Kidney tubule cell (primary cell): ENCODE results near the gene LRRC52.

Source experiments
- DNase-seq: peaks from one replicate; pipeline ENCODE4 v3.0.0-alpha.2; 2018; ENCODE audit warnings: low spot score

The LRRC52 gene

DNA sequence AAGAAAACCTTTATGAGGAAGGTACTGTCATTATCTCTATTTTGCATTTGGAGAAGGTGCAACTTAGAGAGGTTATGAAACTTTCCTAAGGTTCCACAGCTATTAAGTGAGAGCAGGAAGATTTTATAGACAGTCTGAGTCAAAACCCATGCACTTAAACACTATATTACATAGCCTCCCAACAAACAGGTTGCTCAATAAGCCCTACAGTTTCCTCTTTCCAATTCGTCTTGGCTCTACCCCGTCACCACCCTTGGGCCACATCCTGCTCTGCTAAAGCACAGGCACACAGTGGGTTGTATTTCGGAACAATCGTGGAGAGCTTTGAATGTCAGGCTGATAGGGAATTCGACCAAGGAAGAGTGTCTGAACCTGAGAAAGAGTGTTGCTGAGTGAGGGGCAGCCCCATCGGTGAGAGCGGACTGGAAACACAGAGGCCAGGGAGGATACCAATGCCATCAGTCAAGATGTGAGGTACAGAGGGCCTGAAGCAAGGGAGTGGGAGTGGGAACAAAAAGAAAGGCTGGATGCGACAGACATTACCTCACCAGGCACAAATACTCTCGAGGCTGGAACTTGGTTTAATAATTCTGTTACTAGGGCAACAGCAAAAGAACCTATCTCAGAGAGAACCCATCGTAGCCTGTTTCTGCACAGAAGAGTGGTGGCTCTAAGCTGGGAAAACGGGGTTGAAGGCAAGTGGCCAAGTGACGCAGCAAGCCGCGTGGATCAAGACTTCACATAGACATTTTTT lies 6.3 kb upstream of the LRRC52 start:
- no peak for DNase-seq

DNA sequence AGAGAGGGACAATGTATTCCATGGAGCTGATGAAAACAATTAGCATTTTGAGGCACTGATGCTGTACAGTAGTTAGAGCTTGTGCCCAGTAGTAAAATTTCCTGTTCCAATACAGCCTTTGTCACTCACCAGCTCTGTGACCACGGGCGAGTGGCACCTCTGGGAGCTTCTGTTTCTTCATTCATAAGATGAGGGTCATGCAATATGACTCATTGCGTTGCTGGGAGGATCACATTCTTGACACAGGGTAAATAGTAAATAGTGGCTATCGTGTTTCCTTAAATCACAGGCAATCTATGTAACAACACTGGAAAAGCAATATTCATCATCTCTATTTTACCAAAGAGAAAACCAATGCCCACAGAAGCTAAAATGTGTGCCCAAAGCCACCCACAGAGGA lies 4.5 kb upstream of the LRRC52 start:
- DNase-seq = peak; percentile 45

DNA sequence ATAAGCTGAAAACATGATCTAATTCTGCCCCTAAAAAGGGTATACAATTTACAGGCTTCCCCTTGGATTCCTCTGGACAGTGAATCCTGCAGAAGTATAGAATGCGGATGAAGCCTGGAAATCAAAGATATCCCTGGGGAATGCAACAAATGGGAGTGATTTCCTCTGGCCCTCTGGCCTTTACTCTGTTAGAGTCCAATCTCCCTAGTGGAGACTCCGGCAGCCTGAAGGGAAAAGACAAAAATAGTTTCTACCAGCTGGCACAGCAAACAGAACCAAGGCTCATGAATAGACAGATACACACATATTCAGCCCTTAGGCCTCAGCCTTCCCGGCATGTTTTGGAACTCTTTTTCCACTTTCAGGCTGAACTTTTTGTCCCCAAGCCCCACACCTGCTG lies 3.9 kb upstream of the LRRC52 start:
- DNase-seq = no peak

DNA sequence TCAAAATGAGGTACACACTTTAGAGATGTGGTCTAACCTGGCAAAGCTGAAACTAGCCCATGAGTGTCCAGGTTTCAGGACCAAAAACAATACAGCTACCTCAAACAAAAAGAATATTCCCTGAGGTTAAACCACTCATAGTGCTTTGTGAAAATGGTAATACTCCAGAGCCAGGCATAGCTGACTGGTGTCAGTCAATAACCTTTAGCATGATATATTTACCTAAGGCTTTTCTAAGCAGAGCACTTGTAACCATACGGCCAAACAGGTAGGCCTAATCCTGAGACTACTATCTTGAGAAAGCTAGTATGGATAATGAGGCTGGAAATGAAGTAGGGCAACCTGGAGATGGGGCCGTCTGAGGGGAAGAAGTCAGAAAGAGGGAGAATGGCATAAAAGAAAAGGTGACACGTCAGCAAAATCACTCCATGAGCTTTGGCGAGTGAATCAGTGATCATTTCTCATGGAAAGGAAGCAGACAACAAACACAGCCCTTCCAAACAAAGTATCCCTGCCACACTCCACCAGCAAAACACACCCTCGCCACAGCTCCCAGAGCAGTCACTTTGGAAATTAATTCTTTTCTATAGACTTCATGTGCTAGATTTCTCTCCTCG lies 1.7 kb upstream of the LRRC52 start:
- DNase-seq = no peak

DNA sequence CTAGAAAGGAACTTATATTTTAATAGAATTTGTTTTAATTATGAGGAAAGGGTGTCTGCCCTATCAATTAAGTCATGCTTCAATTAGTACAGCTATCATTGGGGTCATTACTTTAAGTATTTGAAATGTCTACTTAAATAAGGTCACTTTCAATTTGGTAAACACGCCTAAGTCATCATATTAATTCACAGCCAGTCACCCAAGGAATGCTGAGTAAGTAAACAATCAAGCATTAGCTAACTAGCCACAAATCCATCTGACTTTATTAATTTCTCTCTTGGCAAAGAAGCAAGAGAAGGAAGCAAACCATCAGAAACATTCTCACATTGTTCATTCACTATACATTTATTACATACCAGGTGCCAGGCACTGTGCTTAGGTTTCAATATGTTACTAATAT lies 1.2 kb upstream of the LRRC52 start:
- peak; percentile 6 for DNase-seq

DNA sequence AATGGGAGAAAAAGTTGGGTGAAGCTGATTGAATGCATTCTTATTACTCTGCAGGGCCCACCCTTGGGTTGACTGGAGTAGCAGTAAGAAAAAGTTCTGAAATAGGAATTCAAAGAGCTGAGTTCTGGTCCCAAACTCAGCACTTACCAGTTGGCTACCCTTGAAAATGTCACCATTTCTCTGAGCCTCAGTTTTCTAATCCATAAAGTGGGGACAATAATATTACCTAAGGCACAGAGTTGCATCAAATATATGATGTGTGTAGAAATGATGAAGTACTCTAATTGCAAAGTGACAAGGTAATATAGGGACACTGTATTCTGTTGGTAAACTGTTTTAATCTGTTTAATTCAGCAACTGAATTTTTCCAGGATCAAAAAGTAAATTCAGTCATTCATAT lies 1.2 kb downstream of the LRRC52 start:
- DNase-seq = no peak

DNA sequence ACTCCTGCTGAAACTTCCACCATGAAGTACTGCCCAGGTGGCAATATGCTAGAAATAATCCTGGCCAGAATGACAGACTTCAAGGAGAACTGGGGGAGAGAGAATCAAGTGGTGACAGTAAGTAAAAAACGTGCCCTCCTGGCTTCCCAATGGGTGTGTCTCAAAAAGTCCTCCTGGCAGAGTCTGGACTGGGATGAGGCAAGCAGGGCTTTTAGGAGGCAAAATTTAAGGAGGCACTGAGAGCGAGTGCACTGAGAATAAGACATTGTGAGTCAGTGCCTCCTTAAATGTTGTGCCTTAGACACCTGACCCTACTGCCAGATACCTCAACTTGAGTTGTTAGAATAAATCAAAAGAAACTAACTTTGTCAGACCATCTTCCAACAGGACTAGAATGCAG lies 2.2 kb downstream of the LRRC52 start:
- DNase-seq = no peak

DNA sequence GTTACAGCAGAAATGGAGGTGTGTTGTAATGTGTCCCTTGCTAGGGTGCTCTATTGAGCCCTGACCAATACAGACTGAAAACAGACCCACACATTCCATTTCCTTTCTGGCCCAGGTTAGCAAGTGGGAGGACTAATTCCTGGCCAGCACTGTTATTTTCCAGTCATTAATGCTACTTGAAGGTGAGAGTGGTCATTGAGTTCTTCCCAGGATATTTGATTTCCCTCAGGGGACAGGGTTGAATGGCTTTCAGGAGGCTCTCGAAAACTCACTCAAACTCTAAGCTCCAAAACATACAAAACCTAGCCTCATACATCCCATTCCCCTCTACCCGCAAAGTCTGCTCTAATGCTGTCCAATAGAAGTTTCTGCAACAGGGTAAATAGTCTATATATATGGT lies 6.2 kb downstream of the LRRC52 start:
- no peak for DNase-seq

DNA sequence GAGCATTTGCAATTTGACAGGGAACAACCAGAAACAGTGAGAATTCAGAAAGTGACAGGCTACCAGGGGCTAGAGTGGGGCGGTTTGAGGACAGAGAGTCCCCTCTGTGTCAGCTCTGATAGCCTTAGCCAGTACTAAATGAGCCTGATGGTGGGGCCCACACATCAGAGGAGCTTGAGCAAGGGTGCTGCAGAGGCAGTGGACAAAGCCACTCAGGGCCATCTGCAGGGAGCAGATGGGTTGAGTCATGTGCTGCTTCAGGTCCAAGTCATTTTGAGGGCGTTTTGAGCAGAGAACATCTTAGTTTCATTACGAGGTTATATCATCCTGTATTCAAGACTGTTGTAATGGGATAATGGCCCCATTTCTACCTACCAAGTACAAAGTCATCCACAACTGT lies 7.7 kb downstream of the LRRC52 start:
- no peak for DNase-seq

DNA sequence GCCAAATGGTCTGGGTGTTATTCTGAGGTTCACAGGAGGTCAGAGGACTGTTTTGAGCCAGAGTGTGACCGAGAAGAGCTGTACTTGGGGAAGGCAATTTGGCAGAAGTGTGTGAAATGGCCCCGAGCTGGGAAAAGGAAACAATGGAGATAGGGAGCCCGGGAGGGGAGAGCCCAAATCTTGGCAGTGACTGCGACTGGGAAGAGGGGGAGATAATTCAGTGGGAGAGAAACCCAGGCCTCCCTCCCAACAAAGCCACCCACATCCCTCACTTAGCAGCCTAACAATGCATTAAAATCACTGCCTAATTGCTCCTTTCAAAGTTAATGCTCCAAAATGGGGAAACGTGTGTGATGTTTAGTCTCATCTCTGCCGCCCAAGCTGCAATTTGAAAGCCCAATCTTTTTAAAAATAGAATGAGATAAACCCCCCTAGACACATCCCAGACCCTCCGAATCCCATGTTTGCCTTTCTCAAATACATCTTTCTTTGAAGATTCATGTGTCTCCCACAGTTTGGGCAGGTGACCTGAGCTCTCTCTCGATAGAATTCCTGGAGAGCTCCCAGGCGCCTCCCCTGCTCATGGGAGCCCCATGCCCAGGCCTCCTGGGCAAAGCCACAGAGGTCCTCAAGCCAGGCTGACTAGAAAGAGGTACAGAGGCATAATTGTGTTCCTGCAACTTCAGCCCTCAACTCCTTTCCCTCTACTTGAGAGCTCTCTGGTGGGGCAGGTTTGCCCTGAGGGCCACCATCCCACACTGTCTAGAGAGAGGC lies 17.3 kb downstream of the LRRC52 start:
- DNase-seq = no peak

DNA sequence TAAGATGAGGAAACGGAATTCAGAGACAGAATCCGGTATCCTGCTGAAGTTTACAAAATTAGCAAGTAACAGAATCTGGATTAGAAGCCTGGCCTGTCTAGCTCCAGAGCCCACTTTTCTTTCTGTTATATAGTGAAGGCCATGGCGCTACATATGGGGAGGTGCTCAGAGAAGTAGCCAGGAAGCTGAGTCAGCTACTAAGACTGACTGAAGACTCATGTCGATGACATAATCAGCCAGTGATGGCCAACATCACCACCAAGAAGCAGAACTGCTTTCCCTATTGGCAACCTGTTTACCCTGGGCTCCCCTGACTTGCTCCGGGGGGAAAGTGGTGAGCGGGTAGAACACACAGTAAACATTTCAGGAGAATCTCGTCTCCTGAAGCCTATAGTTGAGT lies 18.8 kb downstream of the LRRC52 start:
- DNase-seq = peak; percentile 51

DNA sequence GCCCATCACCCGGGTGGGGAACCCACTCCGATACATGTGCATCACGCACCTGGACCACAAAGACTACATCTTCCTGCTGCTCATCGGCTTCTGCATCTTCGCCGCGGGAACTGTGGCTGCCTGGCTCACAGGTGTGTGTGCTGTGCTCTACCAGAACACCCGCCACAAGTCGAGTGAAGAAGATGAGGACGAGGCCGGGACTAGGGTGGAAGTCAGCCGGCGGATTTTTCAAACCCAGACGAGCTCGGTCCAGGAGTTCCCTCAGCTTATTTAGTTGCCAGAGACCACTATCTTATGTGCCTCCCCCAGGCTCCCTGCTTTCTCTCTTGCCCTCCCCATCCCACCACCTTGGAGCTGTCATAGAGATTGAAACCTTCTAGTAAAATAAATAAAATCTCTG lies 19.8 kb downstream of the LRRC52 start:
- no peak for DNase-seq

DNA sequence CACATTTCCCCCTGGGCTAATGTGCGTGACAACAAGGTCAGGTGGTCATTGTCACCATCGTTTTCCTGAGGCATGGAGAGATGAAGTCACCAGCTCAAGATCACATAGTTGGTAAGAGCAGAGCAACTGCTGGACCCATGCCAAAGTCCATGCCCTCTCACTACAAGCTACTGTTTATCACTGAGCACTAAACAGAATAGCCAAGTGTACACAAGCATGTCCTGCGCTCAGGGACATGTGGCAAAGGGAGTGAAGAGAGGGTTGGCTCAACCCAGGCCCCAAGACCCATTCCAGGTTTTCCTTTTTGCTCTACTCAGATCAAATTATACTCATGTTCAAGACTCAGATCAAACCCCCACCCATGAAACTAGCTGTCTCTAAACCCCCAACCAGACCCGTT lies 20.8 kb downstream of the LRRC52 start:
- no peak for DNase-seq

DNA sequence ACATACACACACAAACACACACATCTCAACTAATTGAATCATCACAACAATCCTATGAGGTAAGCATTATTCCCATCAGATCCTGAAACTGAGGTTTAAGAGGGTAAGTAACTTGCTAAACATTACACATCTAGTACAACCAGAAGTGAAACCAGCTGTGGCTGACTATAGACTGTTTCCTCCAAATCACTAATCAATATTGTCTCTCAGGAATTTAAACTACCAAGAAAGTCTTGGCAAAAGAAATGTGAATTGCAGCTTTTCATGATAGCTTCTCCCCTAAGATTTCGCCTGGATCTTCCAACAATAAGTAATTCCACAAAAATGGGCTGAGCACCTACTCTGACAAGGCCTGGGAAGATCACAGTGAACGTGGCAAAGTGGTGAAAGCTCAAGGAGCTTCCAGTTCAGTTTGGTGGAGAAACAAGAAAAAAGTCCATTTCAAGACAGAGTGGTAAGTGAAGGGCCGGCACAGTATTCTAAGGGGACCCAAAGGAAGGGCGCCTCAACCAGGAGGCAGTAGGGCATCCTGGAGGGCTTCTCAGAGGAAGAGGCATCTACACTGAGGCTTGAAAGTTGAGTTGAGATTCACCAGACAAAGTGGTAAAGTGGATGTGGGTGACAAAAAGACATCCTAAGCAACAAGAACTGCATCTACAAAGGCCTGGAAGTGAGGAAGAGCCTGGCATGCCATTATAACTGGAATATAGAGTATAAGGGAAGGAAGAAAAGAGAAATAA lies 22.1 kb downstream of the LRRC52 start:
- DNase-seq = no peak

DNA sequence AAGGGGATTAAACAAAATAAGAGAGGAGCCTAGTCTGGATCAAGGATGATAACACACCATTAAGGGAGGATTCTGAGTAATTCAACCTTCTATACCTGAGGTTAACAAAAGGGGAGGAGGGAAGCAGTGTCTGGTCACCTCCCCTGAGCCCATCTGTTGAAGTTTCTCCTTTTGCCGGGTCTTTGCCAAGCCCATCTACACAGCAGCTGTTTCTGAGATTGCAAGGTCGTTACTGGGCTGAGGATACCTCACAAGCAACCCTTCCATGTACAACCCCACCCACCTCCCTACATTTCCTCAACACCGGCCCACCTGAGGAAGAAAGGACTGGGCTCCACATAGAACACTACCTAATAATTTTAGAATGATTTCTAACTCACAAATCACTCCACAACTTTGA lies 26.3 kb downstream of the LRRC52 start:
- no peak for DNase-seq

DNA sequence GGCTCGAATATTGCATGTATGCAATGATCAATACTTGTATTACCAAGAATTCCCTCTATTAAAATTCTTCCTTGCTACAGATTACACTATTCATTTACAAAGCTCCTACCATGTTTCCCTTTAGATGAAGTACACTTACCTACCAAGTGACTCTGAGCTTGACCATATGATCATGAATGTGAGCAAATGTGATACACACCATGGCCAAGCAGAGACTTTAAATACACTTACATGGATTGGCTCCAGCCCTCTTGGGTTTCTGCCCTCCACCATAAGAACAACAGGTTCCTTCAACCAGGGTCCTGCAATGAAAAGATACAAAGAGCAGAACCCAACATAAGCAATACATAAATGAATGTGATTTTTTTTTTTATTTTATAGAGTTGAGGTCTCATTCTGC lies 30.0 kb downstream of the LRRC52 start:
- DNase-seq = no peak

DNA sequence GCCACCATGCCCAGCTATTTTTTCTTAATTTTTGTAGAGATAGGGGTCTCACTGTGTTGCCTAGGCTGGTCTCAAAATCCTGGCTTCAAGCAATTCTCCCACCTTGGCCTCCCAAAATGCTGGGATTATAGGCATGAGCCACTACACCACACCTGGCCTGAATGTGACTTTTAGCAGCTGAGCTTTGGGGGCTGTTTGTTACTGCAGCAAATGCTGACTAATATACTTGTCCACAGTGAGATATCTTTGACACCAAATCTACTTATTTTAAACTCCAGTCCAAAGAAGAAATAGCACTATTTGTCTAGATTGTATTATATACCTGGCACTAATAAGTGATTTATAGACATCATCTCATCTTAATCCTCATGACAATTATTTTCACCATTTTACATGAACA lies 30.5 kb downstream of the LRRC52 start:
- no peak for DNase-seq

DNA sequence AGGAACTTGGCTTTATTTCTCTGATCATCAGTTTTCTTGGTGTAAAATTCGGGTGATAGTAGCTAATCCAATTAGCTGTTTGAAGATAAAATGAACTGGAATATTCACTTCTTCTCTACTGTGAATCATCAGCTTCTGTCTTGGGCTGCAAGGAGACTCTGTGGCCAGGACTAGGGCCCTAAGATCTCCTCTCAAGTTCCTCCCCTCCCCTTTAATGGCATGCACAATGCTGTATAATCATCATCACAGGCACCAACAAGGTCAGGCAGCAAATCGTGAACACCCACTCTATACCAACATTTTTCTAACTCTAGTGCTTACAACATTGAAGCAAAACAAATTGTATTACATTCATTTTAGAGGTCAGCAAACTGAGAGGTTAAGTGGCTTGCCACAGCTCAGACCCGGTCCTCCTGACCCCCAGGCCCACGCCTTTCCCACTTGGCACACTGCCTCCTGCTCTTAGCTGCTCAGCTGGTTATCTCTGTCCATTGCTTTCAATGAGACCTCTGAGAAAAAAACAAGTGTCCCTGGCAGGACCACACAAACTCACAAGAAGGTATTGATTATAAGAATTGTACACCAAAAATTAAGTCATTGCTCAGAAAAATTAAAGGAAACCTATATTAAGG lies 31.8 kb downstream of the LRRC52 start:
- no peak for DNase-seq

DNA sequence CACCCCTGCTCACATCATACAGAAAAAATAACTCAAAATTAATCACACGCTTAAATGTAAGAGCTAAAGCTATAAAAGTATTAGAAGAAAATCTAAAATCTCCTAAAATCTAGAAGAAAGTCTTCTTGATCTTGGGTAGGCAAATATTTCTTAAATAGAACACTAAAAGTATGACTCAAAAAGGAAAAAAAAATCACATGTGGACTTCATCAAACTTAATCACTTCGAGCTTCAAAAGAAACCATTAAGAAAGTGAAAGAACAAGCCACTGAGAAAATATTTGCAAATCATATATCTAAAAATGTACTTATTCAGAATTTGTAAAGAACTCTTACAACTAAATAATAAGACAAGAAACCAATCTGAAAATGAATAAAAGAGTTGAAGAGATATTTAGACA lies 32.7 kb downstream of the LRRC52 start:
- no peak for DNase-seq

DNA sequence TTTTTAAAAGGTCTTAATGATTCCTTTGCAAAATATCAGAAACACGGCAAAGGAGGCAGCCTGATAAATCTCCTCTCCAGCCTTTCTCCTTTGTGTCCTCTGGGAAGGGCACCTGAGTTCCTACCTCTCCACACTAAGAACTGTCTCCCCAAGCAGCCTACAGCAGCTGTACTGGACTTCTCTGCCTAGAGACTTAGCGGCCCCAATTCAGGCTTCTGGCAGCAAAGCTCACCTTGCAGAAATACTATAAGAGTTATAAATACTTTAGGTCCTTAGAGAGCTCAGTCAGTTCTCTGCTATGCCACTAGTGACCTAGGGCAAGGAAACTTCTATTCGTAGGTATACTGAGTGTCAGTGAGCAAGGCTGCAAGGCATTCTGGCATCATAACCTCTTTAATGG lies 33.9 kb downstream of the LRRC52 start:
- DNase-seq = no peak

DNA sequence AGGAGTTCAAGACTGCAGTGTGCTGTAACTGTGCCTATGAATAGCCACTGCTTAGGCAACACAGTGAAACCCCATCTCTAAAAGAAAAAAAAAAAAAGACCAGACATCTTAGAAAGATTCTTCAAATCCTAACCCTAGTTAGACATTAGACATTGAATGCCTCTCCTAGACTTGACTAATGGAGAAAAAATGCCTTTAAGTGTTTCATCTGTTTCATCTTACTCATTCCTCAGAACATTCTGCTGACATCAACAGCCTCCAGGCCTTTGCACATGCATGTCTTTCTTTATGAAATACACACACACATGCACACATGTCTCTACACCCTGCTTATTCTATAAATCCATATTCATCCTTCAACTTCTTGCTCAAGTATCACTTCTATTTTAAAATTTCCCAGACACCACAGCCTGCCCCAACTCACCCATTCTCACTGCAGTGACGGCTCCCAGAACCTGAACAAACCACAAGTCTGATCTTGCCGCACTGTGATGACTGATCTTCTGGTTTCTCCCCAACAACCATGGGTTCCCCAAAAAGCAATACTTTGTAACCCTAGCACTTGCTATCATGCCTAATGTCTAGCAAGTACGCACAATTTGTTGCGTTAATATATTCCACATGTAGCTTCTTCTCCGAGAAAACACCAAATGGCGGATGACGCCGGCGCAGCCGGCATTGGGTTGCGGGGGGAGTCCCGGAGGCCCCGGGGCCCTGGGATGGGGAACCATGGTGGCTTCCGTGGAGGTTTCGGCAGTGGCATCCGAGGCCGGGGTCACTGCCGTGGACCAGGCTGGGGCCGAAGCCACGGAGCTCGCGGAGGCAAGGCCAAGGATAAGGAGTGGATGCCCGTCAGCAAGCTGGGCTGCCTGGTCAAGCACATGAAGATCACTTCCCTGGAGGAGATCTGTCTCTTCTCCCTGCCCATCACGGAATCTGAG lies 37.4 kb downstream of the LRRC52 start:
- DNase-seq = peak; percentile 90
